ENCODE data around the gene TP53RK. TPM values are rescaled to one million over a fixed set of nuclear protein-coding genes. Genes with fewer than 3 reads are reported as not detected.

The TP53RK gene
- total and polyA plus RNA-seq, 2 experiments from 2014 or later: 24.2 to 26.0 TPM

DNA sequence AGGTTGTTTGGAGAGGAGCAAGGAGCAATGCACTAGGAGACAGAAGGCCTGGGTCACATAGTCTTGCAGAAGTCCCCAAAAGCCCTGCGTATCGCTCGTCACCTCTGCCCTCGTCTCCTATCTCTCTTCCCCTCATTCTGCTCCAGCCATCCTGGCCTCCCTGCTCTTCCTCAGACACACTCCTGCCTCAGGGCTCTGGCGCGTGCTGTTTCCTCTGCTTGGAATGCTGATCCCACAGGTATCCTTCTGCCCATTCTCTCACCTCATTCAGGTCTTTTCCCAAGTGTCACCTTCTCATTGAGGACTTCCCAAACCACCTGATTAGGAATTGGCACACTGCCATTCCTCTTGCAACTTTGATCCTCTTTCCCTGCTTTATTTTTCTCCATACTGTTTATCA lies 11.2 kb upstream of the TP53RK start:
- Histone ChIP-seq H3K27me3 (ENCODE audit: insufficient read depth) (no peaks in the 10 kb centered on the region), H3K36me3 (ENCODE audit: insufficient read depth) (no peaks in the 10 kb centered on the region), H3K27ac (ENCODE audit: low read depth) (no peak overlapping the region), H2AFZ (no peak overlapping the region), H3K9me2 (ENCODE audit: insufficient read depth) (no peaks in the 10 kb centered on the region), H3F3A (replicated peaks; ENCODE audit: low read depth) (no peaks in the 10 kb centered on the region), H3K4me2 (no peak overlapping the region), H3K4me3 (no peak overlapping the region), H3K79me2 (replicated peaks; ENCODE audit: insufficient read depth) (no peaks in the 10 kb centered on the region), H4K20me1 (replicated peaks; ENCODE audit: insufficient read depth) (no peaks in the 10 kb centered on the region), H3K4me1 (ENCODE audit: insufficient read depth) (peaks cover 18% of the 10 kb centered on the region)
- Mint-ChIP-seq H3K27ac (no peak overlapping the region), H3K4me3 (no peak overlapping the region), H3K36me3 (ENCODE audit: low read depth) (no peaks in the 10 kb centered on the region; the same call in 2 of the 3 replicates), H3K4me1 (peaks cover 26% of the 10 kb centered on the region), H3K27me3 (ENCODE audit: insufficient read depth, low read depth, poor library complexity) (no peaks in the 10 kb centered on the region), H3K9me3 (peaks cover 11% of the 10 kb centered on the region)
- ATAC-seq (no peak), DNase-seq (ENCODE audit: low spot score) (no peak)
- TF ChIP-seq, protein P1, sequence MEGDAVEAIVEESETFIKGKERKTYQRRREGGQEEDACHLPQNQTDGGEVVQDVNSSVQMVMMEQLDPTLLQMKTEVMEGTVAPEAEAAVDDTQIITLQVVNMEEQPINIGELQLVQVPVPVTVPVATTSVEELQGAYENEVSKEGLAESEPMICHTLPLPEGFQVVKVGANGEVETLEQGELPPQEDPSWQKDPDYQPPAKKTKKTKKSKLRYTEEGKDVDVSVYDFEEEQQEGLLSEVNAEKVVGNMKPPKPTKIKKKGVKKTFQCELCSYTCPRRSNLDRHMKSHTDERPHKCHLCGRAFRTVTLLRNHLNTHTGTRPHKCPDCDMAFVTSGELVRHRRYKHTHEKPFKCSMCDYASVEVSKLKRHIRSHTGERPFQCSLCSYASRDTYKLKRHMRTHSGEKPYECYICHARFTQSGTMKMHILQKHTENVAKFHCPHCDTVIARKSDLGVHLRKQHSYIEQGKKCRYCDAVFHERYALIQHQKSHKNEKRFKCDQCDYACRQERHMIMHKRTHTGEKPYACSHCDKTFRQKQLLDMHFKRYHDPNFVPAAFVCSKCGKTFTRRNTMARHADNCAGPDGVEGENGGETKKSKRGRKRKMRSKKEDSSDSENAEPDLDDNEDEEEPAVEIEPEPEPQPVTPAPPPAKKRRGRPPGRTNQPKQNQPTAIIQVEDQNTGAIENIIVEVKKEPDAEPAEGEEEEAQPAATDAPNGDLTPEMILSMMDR (conservative IDR thresholded peaks at IDR 0.05; ENCODE audit: low read depth in 2 of 2): no peak
- no peak for TF ChIP-seq NANOG (IDR thresholded peaks at IDR 0.05; ENCODE audit: borderline replicate concordance)
- TF ChIP-seq STAT1 (IDR thresholded peaks at IDR 0.05; ENCODE audit: unreplicated experiment): no peak
- no peak for TF ChIP-seq CREB1 (CRISPR knock-in tag; IDR thresholded peaks at IDR 0.05; ENCODE audit: low read depth)
- TF ChIP-seq ZNF331 (CRISPR knock-in tag; IDR thresholded peaks at IDR 0.05; ENCODE audit: low read depth): no peak
- TF ChIP-seq, protein P2, sequence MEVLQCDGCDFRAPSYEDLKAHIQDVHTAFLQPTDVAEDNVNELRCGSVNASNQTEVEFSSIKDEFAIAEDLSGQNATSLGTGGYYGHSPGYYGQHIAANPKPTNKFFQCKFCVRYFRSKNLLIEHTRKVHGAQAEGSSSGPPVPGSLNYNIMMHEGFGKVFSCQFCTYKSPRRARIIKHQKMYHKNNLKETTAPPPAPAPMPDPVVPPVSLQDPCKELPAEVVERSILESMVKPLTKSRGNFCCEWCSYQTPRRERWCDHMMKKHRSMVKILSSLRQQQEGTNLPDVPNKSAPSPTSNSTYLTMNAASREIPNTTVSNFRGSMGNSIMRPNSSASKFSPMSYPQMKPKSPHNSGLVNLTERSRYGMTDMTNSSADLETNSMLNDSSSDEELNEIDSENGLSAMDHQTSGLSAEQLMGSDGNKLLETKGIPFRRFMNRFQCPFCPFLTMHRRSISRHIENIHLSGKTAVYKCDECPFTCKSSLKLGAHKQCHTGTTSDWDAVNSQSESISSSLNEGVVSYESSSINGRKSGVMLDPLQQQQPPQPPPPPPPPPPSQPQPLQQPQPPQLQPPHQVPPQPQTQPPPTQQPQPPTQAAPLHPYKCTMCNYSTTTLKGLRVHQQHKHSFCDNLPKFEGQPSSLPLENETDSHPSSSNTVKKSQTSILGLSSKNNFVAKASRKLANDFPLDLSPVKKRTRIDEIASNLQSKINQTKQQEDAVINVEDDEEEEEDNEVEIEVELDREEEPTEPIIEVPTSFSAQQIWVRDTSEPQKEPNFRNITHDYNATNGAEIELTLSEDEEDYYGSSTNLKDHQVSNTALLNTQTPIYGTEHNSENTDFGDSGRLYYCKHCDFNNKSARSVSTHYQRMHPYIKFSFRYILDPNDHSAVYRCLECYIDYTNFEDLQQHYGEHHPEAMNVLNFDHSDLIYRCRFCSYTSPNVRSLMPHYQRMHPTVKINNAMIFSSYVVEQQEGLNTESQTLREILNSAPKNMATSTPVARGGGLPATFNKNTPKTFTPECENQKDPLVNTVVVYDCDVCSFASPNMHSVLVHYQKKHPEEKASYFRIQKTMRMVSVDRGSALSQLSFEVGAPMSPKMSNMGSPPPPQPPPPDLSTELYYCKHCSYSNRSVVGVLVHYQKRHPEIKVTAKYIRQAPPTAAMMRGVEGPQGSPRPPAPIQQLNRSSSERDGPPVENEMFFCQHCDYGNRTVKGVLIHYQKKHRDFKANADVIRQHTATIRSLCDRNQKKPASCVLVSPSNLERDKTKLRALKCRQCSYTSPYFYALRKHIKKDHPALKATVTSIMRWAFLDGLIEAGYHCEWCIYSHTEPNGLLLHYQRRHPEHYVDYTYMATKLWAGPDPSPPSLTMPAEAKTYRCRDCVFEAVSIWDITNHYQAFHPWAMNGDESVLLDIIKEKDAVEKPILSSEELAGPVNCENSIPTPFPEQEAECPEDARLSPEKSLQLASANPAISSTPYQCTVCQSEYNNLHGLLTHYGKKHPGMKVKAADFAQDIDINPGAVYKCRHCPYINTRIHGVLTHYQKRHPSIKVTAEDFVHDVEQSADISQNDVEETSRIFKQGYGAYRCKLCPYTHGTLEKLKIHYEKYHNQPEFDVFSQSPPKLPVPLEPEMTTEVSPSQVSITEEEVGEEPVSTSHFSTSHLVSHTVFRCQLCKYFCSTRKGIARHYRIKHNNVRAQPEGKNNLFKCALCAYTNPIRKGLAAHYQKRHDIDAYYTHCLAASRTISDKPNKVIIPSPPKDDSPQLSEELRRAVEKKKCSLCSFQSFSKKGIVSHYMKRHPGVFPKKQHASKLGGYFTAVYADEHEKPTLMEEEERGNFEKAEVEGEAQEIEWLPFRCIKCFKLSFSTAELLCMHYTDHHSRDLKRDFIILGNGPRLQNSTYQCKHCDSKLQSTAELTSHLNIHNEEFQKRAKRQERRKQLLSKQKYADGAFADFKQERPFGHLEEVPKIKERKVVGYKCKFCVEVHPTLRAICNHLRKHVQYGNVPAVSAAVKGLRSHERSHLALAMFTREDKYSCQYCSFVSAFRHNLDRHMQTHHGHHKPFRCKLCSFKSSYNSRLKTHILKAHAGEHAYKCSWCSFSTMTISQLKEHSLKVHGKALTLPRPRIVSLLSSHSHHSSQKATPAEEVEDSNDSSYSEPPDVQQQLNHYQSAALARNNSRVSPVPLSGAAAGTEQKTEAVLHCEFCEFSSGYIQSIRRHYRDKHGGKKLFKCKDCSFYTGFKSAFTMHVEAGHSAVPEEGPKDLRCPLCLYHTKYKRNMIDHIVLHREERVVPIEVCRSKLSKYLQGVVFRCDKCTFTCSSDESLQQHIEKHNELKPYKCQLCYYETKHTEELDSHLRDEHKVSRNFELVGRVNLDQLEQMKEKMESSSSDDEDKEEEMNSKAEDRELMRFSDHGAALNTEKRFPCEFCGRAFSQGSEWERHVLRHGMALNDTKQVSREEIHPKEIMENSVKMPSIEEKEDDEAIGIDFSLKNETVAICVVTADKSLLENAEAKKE (CRISPR knock-in tag; IDR thresholded peaks at IDR 0.05): no peak
- TF ChIP-seq JUNB (IDR thresholded peaks at IDR 0.05; ENCODE audit: unreplicated experiment): no peak
- TF ChIP-seq, protein P3, sequence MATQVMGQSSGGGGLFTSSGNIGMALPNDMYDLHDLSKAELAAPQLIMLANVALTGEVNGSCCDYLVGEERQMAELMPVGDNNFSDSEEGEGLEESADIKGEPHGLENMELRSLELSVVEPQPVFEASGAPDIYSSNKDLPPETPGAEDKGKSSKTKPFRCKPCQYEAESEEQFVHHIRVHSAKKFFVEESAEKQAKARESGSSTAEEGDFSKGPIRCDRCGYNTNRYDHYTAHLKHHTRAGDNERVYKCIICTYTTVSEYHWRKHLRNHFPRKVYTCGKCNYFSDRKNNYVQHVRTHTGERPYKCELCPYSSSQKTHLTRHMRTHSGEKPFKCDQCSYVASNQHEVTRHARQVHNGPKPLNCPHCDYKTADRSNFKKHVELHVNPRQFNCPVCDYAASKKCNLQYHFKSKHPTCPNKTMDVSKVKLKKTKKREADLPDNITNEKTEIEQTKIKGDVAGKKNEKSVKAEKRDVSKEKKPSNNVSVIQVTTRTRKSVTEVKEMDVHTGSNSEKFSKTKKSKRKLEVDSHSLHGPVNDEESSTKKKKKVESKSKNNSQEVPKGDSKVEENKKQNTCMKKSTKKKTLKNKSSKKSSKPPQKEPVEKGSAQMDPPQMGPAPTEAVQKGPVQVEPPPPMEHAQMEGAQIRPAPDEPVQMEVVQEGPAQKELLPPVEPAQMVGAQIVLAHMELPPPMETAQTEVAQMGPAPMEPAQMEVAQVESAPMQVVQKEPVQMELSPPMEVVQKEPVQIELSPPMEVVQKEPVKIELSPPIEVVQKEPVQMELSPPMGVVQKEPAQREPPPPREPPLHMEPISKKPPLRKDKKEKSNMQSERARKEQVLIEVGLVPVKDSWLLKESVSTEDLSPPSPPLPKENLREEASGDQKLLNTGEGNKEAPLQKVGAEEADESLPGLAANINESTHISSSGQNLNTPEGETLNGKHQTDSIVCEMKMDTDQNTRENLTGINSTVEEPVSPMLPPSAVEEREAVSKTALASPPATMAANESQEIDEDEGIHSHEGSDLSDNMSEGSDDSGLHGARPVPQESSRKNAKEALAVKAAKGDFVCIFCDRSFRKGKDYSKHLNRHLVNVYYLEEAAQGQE (IDR thresholded peaks at IDR 0.05; ENCODE audit: unreplicated experiment): no peak
- TF ChIP-seq, protein P4, sequence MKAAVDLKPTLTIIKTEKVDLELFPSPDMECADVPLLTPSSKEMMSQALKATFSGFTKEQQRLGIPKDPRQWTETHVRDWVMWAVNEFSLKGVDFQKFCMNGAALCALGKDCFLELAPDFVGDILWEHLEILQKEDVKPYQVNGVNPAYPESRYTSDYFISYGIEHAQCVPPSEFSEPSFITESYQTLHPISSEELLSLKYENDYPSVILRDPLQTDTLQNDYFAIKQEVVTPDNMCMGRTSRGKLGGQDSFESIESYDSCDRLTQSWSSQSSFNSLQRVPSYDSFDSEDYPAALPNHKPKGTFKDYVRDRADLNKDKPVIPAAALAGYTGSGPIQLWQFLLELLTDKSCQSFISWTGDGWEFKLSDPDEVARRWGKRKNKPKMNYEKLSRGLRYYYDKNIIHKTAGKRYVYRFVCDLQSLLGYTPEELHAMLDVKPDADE (IDR thresholded peaks at IDR 0.05): no peak
- no peak for TF ChIP-seq ZNF114 (CRISPR knock-in tag; IDR thresholded peaks at IDR 0.05)
- TF ChIP-seq POLR2AphosphoS5 (IDR thresholded peaks at IDR 0.05; ENCODE audit: low read depth): no peak
- no peak for TF ChIP-seq EZH2 (IDR thresholded peaks at IDR 0.05; ENCODE audit: low read depth, unreplicated experiment)
- TF ChIP-seq EZH2phosphoT487 (IDR thresholded peaks at IDR 0.05; ENCODE audit: unreplicated experiment): no peak
